ENCODE measurements around the gene VPS51. TPM values are rescaled to one million over a fixed set of nuclear protein-coding genes. Genes with fewer than 3 reads are reported as not detected.

VPS51 gene
- total and polyA plus RNA-seq, 2 of the 4 experiments (the other 2 are of a cell fraction), result 56.3 to 113 TPM

DNA sequence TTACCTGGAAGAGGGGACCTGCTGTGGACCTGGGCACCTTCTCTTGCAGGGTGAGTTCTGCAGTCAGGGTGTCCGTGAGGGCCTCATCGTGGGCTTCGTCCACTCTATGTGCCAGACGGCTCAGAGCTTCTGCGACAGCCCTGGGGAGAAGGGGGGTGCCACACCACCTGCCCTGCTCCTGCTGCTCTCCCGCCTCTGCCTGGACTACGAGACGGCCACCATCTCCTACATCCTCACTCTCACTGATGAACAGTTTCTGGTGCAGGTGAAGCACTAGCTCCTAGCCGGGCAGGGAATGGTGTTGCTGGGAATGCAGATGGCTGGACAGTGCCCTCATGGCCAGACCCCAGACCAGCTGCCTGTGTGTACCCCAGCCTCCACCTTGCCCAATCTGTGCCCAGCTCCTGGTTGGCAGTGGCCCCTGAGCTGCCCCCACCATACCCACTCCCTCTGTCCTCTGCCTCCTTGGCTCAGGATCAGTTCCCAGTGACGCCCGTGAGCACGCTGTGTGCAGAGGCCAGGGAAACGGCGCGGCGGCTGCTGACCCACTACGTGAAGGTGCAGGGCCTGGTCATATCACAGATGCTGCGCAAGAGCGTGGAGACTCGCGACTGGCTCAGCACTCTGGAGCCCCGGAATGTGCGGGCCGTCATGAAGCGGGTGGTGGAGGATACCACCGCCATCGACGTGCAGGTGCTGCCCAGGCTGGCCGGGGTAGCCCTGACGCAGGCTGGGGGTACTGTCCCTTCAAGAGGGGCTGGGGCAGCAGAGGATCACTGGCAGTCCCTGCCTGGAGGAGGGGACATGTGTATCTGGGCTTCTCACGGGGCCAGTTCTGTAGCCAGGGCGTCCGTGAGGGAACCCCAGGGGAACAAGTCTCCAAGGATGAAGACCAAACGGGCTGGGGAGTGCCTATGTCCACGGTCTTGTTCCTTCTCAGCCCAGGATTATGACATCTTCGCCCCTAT is 13.5 kb downstream of the VPS51 start:
- Histone ChIP-seq H3K27me3 (ENCODE audit: control insufficient read depth, insufficient read depth, low read length) (no peaks in the 10 kb centered on the region), H2AK9ac (replicated peaks; ENCODE audit: low read depth, low read length, poor library complexity) (no peak overlapping the region), H4K20me1 (ENCODE audit: insufficient read depth, low read length) (peaks cover 11% of the 10 kb centered on the region; the same call in 1 of the 2 replicates), H4K8ac (ENCODE audit: low read depth in 2 of 2, low read length in 2 of 2) (no peak overlapping the region), H3K4ac (ENCODE audit: low read depth, low read length) (no peak overlapping the region), H3K9me3 (ENCODE audit: control insufficient read depth, insufficient read depth, low read length) (no peaks in the 10 kb centered on the region), H3K36me3 (ENCODE audit: control insufficient read depth, insufficient read depth, low read length) (peaks cover 11% of the 10 kb centered on the region; the same call in 1 of the 2 replicates), H2AFZ (replicated peaks; ENCODE audit: low read length, poor library complexity) (no peak overlapping the region), H4K5ac (ENCODE audit: low read depth, low read length) (no peak overlapping the region), H3K4me2 (ENCODE audit: low read depth, low read length) (no peak overlapping the region), H3K79me1 (ENCODE audit: low read depth in 1 of 2, low read length in 2 of 2) (peaks cover 0 to 24% of the 10 kb centered on the region in 2 experiments; a peak in 3 of 4 replicates), H3K4me1 (ENCODE audit: control insufficient read depth, insufficient read depth, low read length) (peaks cover 13% of the 10 kb centered on the region; the same call in 1 of the 2 replicates), H2BK5ac (ENCODE audit: low read depth, low read length, poor library complexity, severe bottlenecking) (no peak overlapping the region), H3K18ac (ENCODE audit: low read depth, low read length) (no peak overlapping the region), H3K9ac (ENCODE audit: low read depth, low read length) (no peak overlapping the region), H3K23ac (ENCODE audit: low read depth, low read length) (no peak overlapping the region), H2BK20ac (ENCODE audit: low read depth, low read length) (no peak overlapping the region), H3K56ac (ENCODE audit: extremely low read depth, insufficient read depth, low read length) (no peak overlapping the region), H3K9me1 (ENCODE audit: insufficient read depth, low read length) (no peaks in the 10 kb centered on the region), H4K91ac (ENCODE audit: insufficient read depth, low read depth, low read length) (no peak overlapping the region), H2AK5ac (ENCODE audit: low read depth, low read length) (no peak overlapping the region), H3K27ac (ENCODE audit: insufficient read depth, low read length) (no peak overlapping the region), H2BK120ac (ENCODE audit: low read depth, low read length) (no peak overlapping the region), H2BK15ac (ENCODE audit: low read depth, low read length) (no peak overlapping the region), H3K14ac (replicated peaks; ENCODE audit: low read depth, low read length) (no peak overlapping the region), H3K4me3 (ENCODE audit: insufficient read depth, low read depth, low read length) (no peak overlapping the region)
- ATAC-seq (ENCODE audit: low read depth), result no peak
- ChIA-PET CTCF (interaction anchor here (1.2 to 3.5 kb wide), 3 partner anchors 7 to 97 kb away, joined by 3 to 15 read pairs (median 5); no protein-coding TSS in a partner anchor), POLR2A (ENCODE audit: unreplicated experiment) (no interaction called here)
- BruUV-seq (replicated peaks), result no TSS peak
- dilution Hi-C loops (cut with HindIII; ENCODE audit: low sequenced_read_pairs, unreplicated experiment), result no loop called here
- in situ Hi-C loops (cut with MboI; ENCODE audit: low sequenced_read_pairs), result no loop called here
- 90% methylated on average over 12 of the region's 36 CpGs; no CpG with 5 or more reads in 1 of the 2 experiments for WGBS, 2 experiments (ENCODE audit: extremely low coverage in 2 of 2, insufficient read length in 1 of 2)
- intact Hi-C loops (cut with micrococcal nuclease), result loop anchor here (2.0 to 5.0 kb wide), 2 partner anchors 143 to 263 kb away; no protein-coding TSS in a partner anchor
- DNase-seq, result no peak
- TF ChIP-seq SMC3 (IDR thresholded peaks at IDR 0.05; ENCODE audit: low read depth, low read length), result no peak
- TF ChIP-seq, protein P1, sequence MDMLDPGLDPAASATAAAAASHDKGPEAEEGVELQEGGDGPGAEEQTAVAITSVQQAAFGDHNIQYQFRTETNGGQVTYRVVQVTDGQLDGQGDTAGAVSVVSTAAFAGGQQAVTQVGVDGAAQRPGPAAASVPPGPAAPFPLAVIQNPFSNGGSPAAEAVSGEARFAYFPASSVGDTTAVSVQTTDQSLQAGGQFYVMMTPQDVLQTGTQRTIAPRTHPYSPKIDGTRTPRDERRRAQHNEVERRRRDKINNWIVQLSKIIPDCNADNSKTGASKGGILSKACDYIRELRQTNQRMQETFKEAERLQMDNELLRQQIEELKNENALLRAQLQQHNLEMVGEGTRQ (IDR thresholded peaks at IDR 0.05; ENCODE audit: low read depth, low read length), result no peak
- TF ChIP-seq MAFK (IDR thresholded peaks at IDR 0.05; ENCODE audit: low read depth, low read length), result no peak
- TF ChIP-seq BHLHE40 (IDR thresholded peaks at IDR 0.05; ENCODE audit: low read depth, low read length), result no peak
- TF ChIP-seq CEBPB (IDR thresholded peaks at IDR 0.05; ENCODE audit: low read depth, low read length), result no peak
- TF ChIP-seq MAZ (IDR thresholded peaks at IDR 0.05; ENCODE audit: borderline replicate concordance, low read depth, low read length), result no peak
- TF ChIP-seq, protein P2, sequence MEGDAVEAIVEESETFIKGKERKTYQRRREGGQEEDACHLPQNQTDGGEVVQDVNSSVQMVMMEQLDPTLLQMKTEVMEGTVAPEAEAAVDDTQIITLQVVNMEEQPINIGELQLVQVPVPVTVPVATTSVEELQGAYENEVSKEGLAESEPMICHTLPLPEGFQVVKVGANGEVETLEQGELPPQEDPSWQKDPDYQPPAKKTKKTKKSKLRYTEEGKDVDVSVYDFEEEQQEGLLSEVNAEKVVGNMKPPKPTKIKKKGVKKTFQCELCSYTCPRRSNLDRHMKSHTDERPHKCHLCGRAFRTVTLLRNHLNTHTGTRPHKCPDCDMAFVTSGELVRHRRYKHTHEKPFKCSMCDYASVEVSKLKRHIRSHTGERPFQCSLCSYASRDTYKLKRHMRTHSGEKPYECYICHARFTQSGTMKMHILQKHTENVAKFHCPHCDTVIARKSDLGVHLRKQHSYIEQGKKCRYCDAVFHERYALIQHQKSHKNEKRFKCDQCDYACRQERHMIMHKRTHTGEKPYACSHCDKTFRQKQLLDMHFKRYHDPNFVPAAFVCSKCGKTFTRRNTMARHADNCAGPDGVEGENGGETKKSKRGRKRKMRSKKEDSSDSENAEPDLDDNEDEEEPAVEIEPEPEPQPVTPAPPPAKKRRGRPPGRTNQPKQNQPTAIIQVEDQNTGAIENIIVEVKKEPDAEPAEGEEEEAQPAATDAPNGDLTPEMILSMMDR (conservative IDR thresholded peaks at IDR 0.05; ENCODE audit: low read depth, low read length), result no peak
- no peak for TF ChIP-seq MXI1 (IDR thresholded peaks at IDR 0.05; ENCODE audit: borderline replicate concordance, low read depth, low read length)
- TF ChIP-seq CHD1 (IDR thresholded peaks at IDR 0.05; ENCODE audit: low read depth, low read length), result no peak
- TF ChIP-seq RFX5 (IDR thresholded peaks at IDR 0.05; ENCODE audit: low read depth, low read length), result no peak

All from IMR-90 (cell line).